ENCODE measurements around the gene TNRC18.

The TNRC18 gene

GRCh38 chr7:5448378-5449037 is 24.9 kb upstream of the TNRC18 start:
- DNase-seq, result no peak

GRCh38 chr7:5445981-5446594 is 22.5 kb upstream of the TNRC18 start:
- DNase-seq, result no peak

GRCh38 chr7:5443678-5444077 is 20.0 kb upstream of the TNRC18 start:
- no peak for DNase-seq

GRCh38 chr7:5442757-5443305 is 19.2 kb upstream of the TNRC18 start:
- DNase-seq, result no peak

- DNase-seq, result no peak
Observed at GRCh38 chr7:5441840-5442503, 18.3 kb upstream of the TNRC18 start.

GRCh38 chr7:5439572-5440496 is 16.2 kb upstream of the TNRC18 start:
- no peak for DNase-seq

GRCh38 chr7:5439209-5439571 is 15.6 kb upstream of the TNRC18 start:
- DNase-seq, result no peak

GRCh38 chr7:5437987-5438386 is 14.4 kb upstream of the TNRC18 start:
- DNase-seq, result no peak

- no peak for DNase-seq
Observed at GRCh38 chr7:5437348-5437892, 13.8 kb upstream of the TNRC18 start.

GRCh38 chr7:5436003-5436678 is 12.5 kb upstream of the TNRC18 start:
- no peak for DNase-seq

GRCh38 chr7:5435291-5436002 is 11.8 kb upstream of the TNRC18 start:
- DNase-seq, result no peak

GRCh38 chr7:5433181-5433580 is 9.5 kb upstream of the TNRC18 start:
- DNase-seq, result no peak

GRCh38 chr7:5432691-5433090 is 9.1 kb upstream of the TNRC18 start:
- DNase-seq, result no peak

GRCh38 chr7:5431560-5432015 is 8.0 kb upstream of the TNRC18 start:
- DNase-seq, result no peak

- DNase-seq, result no peak
Observed at GRCh38 chr7:5430612-5430947, 6.9 kb upstream of the TNRC18 start.

GRCh38 chr7:5429857-5430611 is 6.4 kb upstream of the TNRC18 start:
- DNase-seq, result no peak

- DNase-seq, result no peak
Observed at GRCh38 chr7:5429253-5429856, 5.7 kb upstream of the TNRC18 start.

GRCh38 chr7:5428478-5429252 is 5.0 kb upstream of the TNRC18 start:
- DNase-seq, result no peak

- no peak for DNase-seq
Observed at GRCh38 chr7:5426226-5426475, 2.5 kb upstream of the TNRC18 start.
